IPS DF 4.7 (cell line): ENCODE results near the gene RNPS1.

Experiments used
- DNase-seq: peaks from one replicate; pipeline ENCODE4 v3.0.0-alpha.2; 2013; ENCODE audit warnings: low spot score; ENCODE audit errors: extremely low read depth

The RNPS1 gene

DNA sequence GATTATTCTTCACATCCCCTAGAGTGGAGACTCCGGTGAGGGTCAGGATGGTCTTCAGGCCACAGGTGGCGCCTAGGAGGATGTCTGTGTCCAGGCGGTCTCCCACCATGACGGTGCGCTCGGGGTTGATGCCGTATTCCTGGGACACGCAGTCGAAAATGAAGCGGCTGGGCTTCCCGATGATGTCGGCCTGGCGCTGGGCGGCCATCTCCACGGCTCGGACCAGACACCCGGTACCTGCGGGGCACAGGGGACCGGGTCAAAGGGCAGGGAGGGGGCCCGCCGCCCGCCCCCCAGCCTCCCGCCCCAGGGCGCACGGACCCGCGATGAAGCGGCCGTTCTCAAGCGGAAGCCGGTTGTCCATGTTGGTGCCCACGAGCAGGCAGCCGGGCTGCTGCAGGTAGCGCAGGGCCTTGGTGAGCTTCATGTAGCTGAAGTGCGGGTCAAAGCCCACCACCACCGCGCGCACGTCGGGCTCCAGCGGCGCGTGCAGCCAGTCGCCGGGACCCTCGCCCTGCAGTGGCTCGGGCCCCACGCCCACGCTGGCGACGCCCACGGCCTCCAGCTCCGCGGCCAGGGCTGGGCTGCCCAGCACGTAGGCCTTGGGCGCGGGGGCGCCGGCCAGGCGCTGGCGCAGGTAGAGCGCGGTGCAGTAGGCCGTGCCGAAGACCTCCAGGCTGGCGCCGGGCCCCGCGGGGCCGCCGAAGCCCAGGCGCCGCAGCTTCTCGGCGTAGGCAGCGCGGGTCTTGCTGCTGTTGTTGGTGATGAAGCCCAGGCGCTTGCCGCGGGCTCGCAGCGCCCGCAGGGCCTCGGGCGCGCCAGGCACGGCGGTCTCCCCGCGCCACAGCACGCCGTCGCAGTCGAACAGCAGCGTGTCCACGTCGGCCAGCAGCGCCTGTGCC lies 53.9 kb downstream of the RNPS1 start:
- no peak for DNase-seq

DNA sequence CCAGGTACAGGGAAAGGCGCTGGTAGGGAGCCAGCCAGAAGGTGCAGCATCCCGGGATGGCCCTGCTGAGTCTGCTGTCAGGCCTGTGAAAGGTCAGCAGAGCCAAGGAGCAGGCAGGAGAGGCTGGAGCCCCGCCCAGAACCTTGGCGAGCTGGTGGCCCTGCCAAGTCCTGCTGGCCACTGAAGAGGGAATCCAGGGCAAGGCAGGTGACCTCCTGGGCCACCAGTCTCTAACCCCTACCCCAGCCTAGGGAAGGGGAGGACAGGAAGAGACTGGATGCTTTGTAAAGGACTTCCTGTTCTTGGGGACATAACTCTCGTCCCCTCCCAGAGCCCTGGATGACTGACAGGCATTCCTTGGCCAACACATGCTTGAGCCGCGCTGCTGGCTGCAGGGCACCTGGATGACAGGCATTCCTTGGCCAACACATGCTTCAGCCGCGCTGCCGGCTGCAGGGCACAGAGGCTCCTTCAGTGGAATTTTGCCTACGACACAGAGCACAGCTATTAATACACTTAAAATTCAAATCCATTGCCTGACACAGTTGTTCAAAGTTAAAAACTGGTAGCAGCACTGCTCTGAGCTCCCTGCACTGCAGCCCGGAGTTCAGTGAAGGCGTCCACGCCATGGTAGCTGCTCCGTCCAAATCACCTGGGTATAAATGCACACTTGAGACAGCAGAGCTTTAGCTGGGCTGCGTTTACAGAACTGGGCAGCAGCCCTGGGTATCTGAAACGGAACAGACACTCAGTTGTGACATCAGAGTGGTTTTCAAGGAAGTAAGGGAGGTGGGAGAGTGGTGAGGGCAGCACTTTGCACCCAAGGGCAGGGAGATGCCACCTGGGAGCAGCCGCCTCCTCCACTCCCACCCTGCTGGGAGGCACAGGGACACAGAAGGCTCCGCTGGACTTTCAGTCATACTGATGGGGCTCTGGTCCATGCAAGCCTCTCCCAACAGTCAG lies 55.3 kb downstream of the RNPS1 start:
- no peak for DNase-seq

DNA sequence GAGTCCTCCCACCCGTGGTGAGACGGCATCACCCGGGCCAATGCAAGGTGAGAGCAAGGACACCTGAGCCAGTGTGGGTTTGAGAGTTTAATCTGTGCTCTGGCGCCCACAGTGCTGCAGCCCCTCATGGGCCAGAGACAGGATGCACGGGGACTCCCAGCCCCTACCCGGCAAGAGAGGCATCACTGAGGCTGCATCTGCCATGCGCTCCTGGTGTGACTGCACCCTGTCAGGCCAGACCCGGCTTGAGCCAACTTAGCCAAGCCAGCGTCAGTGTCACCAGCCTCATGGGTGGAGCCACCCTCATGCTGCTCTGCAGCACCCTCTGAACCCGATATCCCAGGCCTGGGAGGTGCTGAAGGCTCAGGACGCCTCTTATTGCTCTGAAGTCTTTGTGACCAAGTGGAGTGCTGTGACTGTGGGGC lies 56.0 kb downstream of the RNPS1 start:
- no peak for DNase-seq

DNA sequence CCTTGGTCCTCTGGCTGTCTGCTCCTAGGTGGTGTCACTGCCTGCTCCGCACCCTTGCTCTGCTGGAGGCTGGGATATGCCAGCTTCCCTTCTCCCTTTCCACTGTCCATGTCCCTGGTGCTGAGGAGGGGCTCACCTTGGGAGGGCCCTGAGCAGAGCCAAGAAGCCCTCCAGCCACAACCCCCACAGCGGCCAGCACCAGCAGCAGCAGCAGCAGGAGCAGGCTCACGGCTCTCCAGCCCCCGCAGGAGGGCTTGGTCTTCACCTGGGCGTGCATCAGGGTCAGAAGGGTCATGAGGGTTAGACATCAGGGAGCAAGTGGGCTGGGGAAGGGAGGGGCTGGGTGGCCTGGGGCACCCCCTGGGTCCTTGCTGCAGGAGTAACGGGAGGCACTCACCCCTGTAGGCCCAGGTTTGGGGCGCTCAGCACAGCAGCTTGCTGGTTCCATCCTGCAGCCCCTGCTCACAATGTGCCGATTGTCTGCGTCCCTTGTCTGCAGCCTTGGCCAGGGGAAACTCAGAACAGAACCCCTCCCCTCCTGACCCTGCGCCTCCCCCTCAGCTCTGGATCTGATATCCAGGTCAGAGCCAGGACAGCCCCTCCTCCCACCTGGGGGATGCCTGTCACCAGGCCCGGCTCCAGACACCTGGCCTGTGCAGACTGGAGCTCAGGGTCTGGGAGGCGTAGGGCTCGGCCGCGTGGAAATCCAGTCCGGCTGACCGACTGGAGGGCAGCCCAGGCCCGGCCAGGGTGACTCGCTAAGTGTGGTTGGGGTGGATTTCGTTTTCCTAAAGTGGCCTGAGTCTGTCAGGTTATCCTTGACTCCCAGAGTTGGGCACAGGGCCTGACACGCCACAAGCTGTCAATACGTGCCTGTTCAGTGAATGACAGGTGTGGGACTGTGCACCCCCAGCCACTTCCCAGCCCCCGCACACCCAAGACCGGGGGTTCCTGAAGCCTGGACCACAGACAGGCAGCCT lies 57.2 kb downstream of the RNPS1 start, which contains the start of gene BRICD5:
Gene BRICD5, minus strand, starts transcription at position 478 of the 980 bp plus-strand sequence. Its CDS starts 30 bp downstream, at position 448.
- DNase-seq = no peak

DNA sequence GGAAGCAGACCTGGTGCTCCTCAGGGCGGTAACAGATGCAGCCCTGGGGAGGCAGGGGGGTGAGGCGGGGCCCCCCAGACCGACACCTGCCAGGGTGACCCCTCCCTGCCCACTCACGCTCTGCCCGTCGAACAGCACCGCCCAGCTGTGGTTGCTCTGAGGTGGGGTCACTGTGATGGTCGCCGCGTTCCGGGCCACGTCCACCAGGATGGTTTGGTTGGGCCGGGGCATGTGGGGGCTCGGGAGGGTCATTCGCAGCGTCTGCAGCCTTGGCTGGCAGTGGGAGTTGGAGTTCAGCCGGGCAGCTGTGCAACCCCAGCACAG lies 58.0 kb downstream of the RNPS1 start:
- no peak for DNase-seq

DNA sequence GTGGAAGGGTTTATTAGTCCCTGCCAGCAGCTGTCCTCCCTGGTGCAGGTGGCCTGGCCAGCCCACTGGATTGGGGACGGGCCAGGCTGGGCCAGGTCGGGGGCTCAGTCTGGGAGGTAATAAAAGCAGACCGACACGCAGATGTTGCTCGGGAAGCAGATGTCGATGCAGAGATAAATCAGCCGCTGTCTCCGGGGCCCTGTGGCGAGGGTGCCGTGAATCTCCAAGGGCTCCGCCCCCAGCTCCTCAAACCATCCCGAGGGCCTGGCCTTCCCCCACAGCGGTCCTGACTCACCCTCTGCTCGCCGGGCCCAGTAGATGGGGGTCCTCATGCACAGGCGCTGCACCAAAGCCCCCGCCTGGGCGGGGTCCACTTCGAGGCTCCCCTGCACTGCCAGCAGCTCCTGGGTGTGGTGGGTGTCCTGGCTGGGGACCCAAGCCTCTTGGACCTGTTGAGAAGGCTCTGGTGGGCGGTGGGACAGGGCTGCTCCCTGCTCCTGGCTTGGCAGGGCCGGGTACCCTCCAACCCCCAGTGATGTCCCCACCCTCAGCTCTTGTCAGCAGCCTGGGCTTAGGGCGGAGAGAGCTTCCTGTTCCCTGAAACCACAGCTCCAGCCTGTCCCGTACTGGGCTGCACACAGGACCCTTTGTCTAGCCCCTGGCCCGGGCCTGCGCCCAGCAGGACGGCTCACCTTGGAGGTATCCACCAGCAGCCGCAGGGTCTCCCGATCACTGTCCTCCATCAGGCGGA lies 58.5 kb downstream of the RNPS1 start:
- DNase-seq = no peak

DNA sequence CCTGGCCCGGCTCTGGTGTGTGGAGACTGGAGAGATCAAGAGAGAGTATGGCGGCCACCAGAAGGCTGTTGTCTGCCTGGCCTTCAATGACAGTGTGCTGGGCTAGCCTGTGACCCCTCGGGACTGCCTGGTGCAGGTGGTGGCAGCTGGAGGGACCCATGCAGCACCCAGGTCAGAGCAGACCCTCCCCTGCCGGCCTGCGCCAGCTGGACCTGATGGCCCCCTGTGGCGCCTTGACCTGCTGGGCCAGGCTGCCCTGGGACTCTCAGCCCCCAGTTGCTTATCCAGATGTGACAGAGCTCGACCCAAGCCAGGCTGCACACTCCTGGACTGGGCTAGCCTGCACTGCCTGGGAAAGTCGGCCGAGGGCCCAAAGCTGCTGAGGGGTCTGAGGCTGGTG lies 59.2 kb downstream of the RNPS1 start:
- DNase-seq = no peak

DNA sequence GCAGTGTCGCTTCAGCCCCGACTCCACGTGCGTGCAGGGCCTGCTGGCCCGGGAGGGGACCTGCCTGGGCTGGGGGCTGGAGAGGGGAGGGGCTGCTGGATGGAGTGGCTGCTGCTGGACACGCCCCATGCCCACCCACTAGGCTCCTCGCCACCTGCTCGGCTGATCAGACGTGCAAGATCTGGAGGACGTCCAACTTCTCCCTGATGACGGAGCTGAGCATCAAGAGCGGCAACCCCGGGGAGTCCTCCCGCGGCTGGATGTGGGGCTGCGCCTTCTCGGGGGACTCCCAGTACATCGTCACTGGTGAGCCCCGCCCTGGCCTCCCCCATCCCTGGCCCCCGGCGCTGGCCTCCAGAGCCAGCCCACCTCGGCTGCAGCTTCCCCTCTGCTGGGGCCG lies 59.6 kb downstream of the RNPS1 start:
- DNase-seq = no peak

DNA sequence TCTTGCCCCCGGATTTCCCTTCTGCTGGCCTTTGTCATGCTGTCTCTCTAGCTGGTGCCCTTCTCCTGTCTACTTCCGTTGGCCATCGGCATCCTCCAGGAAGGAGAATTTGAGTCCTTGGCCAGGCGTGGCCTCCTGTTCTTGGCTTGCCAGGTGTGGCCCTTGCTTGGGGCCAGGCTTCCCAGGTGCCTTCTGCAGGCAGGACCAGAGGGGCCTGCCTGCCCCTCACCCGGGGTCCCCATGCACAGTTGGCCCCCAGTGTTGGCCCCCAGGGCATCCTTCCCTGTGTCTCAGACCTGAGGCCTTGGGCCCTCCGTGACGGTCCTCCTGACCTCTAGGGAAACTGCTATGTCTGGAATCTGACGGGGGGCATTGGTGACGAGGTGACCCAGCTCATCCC lies 60.1 kb downstream of the RNPS1 start:
- no peak for DNase-seq

DNA sequence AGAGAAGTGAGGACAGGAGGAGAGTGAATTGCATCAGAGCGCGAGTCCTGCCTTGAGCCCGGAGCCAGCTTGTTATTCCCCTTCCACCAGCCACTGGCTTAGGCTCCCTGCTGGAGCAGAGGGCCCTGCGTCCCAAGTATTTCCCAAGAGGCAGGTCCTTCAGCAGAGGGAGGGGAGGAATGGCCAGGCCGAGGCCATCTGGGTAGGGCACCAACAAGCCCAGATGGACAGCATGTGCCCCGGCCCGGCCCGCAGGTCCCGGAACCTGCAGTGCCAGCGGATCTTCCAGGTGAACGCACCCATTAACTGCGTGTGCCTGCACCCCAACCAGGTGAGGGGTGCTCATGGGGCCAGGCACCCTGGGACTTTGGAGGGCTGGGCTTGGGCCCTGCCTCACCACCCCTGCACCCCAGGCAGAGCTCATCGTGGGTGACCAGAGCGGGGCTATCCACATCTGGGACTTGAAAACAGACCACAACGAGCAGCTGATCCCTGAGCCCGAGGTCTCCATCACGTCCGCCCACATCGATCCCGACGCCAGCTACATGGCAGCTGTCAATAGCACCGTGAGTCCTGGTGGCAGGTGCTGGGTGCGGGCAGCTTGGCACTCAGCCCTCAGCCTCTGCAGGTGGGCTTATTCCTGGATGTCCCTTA lies 61.0 kb downstream of the RNPS1 start:
- no peak for DNase-seq

DNA sequence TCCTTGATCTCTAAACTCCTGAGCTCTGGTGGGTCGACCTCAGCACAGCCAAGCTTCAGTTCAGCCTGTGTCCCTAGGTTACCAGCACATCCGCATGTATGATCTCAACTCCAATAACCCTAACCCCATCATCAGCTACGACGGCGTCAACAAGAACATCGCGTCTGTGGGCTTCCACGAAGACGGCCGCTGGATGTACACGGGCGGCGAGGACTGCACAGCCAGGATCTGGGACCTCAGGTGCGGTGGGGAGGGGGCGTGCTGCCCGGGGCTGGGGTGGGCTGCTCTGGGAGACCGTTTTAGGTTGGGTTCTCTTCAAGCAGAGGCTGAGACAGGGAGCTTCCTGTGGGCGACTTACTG lies 61.5 kb downstream of the RNPS1 start:
- no peak for DNase-seq

DNA sequence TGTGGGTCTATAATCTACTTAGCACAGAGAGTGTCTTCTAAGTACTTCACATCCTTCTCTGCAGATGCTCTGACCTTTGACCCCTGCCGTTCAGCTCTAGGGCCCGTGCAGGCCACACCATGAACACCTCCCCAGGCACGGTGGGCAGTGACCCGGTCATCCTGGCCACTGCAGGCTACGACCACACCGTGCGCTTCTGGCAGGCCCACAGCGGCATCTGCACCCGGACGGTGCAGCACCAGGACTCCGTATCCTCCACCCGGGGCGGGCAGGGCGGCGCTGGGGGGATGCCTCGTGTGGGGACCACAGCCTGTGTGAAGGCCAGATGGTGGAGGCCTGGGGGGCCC lies 62.0 kb downstream of the RNPS1 start:
- DNase-seq = no peak

DNA sequence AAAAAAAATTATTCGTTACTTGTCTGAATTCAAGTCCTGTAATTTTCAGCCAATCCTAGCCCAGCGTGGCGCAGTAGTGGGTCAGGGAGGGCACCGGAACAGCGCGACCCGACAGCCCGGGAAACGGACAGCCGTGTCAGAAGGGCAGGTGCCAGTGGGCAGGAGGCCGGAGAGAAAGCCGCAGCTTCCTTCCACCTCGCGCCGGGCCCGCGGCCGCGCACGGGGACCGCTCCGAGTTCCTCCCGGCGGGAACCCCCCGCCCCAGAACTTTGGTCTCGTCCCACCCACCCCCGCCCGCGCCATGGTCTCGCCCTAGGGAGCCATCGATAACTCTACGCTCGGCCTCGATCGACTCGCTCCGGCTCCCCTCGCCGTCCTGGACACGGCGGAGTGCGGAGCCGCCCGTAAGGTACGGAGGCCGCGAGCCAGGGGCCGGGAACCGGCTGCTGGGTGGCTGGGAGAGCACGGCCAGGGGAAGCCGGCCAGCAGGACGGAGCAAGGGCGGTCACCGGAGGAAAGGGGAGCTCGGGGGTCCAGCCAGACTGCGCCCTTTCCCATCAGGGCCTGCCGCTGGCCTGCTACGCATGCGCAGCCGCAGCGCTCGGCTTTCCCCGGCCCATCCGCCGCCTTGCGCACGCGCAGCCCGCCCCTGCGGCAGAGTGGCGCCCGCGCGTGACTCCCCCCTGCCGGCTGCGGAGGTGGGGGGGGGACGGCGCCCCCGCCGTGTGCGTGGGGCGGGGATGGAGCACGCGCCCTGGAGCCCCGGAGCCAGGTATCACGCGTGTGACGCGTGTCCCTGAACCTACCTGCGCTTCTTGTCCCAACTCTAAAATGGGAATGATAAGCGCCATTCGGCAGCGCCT lies 62.6 kb downstream of the RNPS1 start, which contains the start of gene MLST8:
Gene MLST8, plus strand, starts transcription at position 351 of the 863 bp plus-strand sequence. CDS start 632 bp downstream, outside the sequence.
- no peak for DNase-seq

DNA sequence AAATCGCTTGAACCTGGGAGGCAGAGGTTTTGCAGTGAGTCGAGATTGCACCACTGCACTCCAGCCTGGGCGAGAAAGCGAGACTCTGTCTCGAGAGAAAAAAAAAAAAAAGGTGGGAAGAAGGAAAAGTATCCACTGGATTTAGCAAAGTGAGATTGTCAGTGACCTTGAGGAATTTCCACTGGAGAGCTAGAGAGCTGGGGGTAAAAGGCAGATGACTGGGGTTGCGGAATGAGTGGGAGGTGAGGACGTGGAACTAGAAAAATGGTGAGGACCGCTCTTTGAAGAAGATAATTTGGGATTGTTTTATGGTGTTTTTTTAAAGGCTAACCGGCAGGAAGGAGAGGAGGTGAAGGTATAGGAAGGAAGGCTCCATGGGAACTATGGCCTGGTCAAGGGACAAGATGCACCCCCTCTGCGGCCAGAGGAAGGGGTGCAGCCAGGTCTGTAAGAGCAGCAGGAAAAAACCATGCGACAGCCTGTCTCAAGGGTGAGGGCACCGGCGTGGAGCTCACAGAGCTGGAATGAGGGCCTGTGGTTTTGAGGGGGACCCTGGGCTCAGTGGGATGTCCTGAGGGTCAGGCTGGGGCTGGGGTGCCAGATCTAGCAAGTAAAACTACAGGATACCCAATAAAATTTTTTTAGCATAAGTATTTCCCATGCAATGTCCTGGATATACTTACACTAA lies 63.4 kb downstream of the RNPS1 start:
- no peak for DNase-seq
